ENCODE measurements around the gene ARHGEF40.
"Not testable (repeated sequence)": the region's sequence is repeated elsewhere in the genome, so short reads cannot be mapped to it uniquely, and the experiment has no call there.

Gene ARHGEF40

GRCh38 chr14:21039585-21040369 lies 30.3 kb upstream of the ARHGEF40 start:
- TF ChIP-seq, protein P1, sequence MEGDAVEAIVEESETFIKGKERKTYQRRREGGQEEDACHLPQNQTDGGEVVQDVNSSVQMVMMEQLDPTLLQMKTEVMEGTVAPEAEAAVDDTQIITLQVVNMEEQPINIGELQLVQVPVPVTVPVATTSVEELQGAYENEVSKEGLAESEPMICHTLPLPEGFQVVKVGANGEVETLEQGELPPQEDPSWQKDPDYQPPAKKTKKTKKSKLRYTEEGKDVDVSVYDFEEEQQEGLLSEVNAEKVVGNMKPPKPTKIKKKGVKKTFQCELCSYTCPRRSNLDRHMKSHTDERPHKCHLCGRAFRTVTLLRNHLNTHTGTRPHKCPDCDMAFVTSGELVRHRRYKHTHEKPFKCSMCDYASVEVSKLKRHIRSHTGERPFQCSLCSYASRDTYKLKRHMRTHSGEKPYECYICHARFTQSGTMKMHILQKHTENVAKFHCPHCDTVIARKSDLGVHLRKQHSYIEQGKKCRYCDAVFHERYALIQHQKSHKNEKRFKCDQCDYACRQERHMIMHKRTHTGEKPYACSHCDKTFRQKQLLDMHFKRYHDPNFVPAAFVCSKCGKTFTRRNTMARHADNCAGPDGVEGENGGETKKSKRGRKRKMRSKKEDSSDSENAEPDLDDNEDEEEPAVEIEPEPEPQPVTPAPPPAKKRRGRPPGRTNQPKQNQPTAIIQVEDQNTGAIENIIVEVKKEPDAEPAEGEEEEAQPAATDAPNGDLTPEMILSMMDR (IDR thresholded peaks at IDR 0.05; ENCODE audit: low read depth, low read length), result peak; percentile 60
- DNase-seq (ENCODE audit: low read depth in 2 of 2), result peak; percentile 73 to 85
- no peak overlapping the region for H3K4me3 ChIP-seq (replicated peaks in 1 of 2; ENCODE audit: low read depth in 2 of 2, low read length in 2 of 2)

DNA sequence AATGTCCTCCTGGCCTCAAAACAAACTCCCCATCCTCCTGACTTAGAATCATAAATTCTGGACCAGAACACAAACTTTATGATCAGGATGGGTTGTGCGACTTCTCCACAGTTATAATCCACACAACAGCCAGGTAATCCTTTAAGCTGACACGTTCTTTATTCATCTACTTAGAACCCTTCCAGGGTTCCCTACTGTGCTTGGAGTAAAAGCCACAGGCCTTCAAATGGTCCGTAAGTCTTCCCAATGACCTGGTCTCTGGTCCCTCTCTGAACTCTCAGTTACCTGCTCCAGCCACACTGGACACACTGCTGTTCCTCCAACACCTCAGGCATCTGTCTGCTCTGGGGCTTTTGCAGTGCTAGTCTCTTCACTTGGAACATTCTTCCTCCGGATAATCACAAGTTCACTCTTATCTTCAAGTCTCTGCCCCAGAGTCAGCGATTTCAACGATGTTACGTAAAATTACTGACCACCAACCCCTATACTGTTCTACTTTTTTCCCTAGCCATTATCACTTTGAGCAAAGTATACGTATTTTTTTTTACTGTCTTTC lies 29.7 kb upstream of the ARHGEF40 start:
- no peak overlapping the region for H3K4me3 ChIP-seq (replicated peaks in 1 of 2; ENCODE audit: low read depth in 2 of 2, low read length in 2 of 2)
- TF ChIP-seq, protein P1 (IDR thresholded peaks at IDR 0.05; ENCODE audit: low read depth, low read length), result no peak
- no peak for DNase-seq (ENCODE audit: low read depth in 2 of 2)

DNA sequence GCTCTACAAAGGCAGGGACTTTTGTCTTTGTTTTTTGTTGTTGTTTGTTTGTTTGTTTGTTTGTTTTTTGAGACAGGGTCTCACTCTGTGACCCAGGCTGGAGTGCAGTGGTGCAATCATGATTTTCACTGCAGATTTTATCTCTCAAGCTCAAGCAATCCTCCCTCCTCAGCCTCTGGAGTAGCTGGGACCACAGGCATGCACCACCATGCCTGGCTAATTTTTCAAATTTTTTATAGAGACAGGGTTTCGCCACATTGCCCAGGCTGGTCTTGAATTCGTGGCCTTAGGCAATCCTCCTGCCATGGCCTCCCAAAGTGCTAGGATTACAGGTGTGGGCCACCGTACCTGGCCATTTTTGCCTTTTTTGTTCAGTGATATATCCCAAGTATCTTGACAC lies 29.2 kb upstream of the ARHGEF40 start:
- not testable (repeated sequence) for DNase-seq (ENCODE audit: low read depth in 2 of 2); H3K4me3 ChIP-seq (replicated peaks in 1 of 2; ENCODE audit: low read depth in 2 of 2, low read length in 2 of 2)

DNA sequence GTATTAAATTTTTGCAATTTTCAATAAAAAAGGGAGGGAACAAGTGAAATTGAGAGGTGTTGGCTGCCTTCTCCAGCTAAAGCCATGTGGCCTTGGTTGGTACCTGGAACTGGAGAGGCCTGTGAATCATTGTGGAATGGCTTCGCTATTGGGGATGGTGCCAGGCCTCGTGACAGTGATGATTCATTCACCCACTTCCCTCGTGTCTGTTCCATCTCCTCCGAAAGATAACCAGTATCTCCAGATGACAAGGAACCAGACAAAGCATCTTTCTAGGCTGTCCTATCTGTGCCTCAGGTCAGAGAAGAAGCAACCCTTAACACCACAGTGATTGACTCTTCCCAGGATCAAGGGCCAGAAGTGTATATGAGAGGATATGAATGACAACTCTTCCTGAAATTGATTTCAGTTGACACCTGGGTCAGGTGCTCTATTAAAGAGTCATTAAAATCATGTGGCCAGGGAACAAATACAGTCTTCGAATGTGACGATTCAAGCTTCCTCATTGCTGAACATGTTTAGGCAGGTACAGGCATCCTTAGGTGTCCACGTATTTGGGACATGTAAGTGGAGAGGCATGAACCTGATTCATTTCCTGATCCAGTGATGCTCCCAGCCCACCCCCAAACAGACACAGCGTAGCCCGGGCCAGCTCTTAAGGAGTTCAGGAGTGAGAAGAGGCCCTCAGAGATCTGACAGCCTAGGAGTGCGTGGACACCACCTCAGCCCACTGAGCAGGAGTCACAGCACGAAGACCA lies 28.2 kb upstream of the ARHGEF40 start, which contains the start of gene RNASE7:
RNASE7 (plus strand) TSS at position 687 of the 758 bp plus-strand sequence. CDS start 631 bp downstream, outside the sequence.
- H3K4me3 ChIP-seq (replicated peaks in 1 of 2; ENCODE audit: low read depth in 2 of 2, low read length in 2 of 2), result no peak within 1 kb of the TSS
- peak; percentile 36 to 46 for DNase-seq (ENCODE audit: low read depth in 2 of 2)
- TF ChIP-seq, protein P1 (IDR thresholded peaks at IDR 0.05; ENCODE audit: low read depth, low read length), result no peak

GRCh38 chr14:21042918-21043317 lies 27.2 kb upstream of the ARHGEF40 start:
- TF ChIP-seq, protein P1 (IDR thresholded peaks at IDR 0.05; ENCODE audit: low read depth, low read length), result no peak
- no peak overlapping the region for H3K4me3 ChIP-seq (replicated peaks in 1 of 2; ENCODE audit: low read depth in 2 of 2, low read length in 2 of 2)
- no peak for DNase-seq (ENCODE audit: low read depth in 2 of 2)

GRCh38 chr14:21043387-21043973 lies 26.6 kb upstream of the ARHGEF40 start:
- no peak for DNase-seq (ENCODE audit: low read depth in 2 of 2)
- TF ChIP-seq, protein P1 (IDR thresholded peaks at IDR 0.05; ENCODE audit: low read depth, low read length), result no peak
- no peak overlapping the region for H3K4me3 ChIP-seq (replicated peaks in 1 of 2; ENCODE audit: low read depth in 2 of 2, low read length in 2 of 2)
